AML-193 (cell line): ENCODE results near the gene LYZ.
"Not testable (repeated sequence)": the region's sequence is repeated elsewhere in the genome, so short reads cannot be mapped to it uniquely, and the experiment has no call there.

Experiments
- DNase-seq, 2 experiments: peaks; one replicate each; lab custom pipeline; 2025; lab: John Stamatoyannopoulos, UW

Gene LYZ

DNA sequence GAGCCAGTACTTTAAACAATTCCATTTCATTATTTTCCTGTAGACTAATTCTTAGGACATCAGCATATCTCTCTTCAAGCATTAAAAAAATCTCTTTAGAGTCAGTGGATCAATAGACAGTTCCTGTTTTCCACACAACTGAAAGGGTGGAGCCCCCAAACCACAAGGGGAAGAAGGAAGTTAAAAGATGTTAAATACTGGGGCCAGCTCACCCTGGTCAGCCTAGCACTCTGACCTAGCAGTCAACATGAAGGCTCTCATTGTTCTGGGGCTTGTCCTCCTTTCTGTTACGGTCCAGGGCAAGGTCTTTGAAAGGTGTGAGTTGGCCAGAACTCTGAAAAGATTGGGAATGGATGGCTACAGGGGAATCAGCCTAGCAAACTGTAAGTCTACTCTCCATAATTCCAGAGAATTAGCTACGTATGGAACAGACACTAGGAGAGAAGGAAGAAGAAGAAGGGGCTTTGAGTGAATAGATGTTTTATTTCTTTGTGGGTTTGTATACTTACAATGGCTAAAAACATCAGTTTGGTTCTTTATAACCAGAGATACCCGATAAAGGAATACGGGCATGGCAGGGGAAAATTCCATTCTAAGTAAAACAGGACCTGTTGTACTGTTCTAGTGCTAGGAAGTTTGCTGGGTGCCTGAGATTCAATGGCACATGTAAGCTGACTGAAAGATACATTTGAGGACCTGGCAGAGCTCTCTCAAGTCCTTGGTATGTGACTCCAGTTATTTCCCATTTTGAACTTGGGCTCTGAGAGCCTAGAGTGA lies at the start of gene LYZ:
Gene LYZ, plus strand, starts transcription at position 220 of the 777 bp plus-strand sequence. Its CDS starts 28 bp downstream, at position 248.
- DNase-seq = peak; percentile 89 to 92

DNA sequence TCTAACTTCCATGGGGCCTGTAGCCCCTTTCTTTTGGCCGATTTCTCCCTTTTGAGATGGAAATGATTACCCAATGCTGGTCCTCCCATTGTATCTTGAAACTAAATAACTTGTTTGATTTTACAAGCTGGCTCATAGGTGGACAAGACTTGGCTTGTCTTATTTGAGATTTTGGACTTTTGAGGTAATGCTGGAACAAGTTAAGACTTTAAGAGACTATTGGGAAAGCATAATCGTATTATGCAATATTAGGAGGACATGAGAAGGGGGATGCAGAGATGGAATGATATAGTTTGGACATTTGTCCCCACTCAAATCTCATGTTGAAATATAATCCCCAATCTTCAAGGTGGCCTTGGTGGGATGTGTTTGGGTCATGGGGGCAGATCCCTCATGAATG lies 49.2 kb upstream of the LYZ start:
- DNase-seq = no peak

DNA sequence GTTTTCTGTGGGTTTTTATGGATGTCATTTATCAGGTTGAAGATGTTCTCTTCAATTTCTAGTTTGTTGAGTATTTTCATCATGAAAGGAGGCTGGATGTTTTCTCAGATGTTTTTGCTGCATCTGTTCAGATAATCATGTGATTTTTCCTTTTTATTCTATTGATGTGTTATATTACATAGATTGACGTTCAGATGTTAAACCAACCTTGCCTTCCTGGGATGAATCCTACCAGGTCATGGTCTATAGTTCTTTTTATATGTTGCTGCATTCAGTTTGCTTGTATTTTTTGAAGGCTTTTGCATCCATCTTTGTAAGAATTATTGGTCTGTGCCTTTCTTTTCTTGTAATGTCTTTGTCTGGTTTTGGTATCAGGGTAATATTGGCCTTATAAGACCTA lies 43.9 kb upstream of the LYZ start:
- no peak for DNase-seq

DNA sequence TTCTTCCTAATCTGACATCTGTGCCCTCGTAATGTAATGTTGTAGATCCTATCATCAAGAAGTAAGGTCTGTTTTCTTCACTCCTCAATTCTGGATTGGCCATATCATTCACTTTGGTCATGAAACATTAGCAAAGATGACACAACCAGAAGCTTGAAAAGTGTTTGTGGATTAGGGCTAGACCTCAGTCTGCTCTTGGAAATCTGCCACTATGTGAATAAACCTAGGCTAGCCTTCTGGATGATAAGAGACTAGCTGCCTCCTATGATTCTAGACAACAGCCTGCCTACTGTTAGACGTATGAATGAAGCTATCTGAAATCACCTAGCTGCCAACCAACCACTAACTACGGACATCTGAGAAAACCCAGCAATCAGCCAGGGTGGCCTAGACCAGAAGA lies 38.7 kb upstream of the LYZ start:
- DNase-seq = no peak

DNA sequence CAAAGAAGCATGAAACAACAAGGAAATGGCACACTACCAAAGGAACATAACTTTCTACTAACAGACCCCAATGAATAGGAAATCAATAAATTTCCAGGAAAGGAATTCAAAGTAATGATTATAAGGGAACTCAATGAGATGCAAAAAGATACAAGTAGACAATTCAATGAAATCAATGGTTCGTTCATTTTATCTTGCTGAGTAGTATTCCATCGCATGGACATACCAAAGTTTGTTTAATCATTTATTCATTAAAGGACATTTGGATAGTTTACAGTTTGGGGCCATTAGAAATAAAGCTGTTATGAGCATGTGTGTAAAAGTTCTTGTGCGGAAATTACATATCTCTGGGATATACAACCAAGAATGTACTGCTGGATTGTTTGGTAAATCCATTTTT lies 35.0 kb upstream of the LYZ start:
- no peak for DNase-seq

DNA sequence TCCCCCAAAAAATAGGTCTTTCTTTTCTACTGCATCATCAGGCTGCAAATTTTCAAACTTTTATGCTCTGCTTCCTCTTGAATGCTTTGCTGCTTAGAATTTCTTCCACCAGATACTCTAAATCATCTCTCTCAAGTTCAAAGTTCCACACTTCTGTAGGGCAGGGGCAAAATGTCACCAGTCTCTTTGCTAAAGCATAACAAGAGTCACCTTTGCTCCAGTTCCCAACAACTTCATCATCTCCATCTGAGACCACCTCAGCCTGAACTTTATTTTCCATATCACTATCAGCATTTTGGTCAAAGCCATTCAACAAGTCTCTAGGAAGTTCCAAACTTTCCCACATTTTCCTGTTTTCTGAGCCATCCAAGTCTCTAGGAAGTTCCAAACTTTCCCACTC lies 31.4 kb upstream of the LYZ start:
- not testable (repeated sequence) for DNase-seq

DNA sequence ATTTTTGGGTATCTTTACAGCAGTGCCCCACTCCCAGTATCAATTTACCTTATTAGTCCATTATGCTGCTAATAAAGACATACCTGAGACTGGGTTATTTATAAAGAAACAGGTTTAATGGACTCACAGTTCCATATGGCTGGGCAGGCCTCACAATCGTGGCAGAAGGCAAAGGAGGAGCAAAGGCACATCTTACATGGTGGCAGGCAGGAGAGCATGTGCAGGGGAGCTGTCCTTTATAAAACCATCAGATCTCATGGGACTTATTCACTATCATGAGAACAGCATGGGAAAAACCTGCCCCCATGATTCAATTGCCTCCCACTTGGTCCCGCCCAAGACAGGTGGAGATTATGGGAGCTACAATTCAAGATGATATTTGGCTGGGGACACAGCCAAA lies 30.9 kb upstream of the LYZ start:
- DNase-seq = not testable (repeated sequence)

DNA sequence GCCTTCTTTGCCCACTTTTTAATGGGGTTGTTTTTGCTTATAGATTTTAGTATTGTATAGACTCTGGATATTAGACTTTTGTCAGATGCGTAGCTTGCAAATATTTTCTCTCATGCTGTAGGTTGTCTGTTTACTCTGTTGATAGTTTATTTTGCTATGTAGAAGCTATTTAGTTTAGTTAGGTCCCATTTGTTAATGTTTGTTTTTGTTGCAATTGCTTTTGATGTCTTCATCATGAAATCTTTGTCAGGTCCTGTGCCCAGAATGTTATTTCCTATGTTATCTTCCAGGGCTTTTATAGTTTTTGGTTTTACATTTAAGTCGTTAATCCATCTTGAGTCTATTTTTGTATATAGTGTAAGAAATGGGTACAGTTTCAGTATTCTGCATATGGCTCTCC lies 30.0 kb upstream of the LYZ start:
- DNase-seq = no peak

DNA sequence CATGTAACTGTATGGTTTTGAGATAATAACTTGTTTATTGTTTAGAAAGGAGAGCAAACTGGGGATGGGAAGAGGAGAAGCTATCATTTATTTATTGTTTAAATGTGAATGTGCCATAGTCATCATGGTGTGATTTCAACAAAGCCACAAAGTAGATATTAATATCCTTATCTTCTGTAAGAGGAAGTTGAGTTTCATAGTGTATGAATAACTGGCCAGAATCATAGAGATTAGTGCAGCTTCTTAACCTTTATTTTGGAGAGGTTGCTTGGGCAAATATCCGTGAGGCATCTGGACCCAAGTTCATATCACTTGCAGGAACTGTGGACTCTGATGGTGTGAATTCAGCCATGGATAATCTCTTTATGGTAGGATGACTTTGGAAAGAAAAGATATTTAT lies 26.8 kb upstream of the LYZ start:
- DNase-seq = peak in 1 of 2 experiments; percentile 43

DNA sequence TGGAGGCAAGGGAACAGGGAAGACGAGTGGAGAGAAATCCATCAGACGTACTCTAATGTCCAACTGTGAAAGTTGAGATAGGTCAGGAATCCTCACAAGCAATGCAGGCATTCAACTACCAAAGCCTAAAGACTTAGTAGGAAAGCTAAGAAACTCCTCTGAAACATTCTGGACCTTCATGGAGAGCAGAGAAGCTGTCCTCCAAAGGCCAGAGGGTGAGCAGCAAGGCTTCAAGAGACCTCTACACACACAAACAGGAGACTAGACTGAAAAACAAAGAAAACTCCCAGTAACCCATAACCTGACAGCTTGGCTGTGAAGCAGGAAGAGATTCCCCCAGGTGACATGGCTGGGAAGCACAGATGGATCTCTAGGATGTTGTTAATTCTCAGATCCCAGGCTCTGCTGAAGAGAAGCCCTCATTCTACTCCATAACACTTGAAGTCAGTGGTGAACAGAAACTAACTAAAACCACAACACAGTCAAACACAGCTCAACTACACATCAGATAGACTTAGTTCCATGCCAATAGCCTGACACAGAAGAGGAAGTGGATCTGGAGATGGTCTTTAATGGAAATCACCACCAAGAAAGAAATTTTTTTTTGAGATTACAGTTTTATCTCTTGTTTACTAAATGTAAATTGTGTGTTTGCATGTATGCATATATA lies 23.2 kb upstream of the LYZ start:
- DNase-seq = no peak

DNA sequence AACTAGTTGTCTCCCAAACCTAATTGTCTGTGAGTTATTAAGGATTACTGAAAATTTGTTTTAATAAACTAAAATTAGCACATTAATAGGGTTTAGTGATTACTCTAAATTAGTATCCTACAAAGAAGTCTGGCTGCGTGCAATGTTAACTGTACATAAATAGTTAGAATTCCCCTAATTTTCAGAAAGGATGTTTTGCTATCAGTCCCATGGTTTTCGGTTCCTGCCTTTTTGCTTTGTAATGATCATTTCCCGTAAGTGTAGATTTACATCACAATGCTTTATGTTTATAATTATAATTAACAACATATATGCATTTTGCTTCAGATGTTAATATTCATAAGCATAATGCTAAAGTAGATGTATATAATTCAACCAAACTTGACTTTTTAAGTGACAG lies 19.8 kb upstream of the LYZ start:
- no peak for DNase-seq

DNA sequence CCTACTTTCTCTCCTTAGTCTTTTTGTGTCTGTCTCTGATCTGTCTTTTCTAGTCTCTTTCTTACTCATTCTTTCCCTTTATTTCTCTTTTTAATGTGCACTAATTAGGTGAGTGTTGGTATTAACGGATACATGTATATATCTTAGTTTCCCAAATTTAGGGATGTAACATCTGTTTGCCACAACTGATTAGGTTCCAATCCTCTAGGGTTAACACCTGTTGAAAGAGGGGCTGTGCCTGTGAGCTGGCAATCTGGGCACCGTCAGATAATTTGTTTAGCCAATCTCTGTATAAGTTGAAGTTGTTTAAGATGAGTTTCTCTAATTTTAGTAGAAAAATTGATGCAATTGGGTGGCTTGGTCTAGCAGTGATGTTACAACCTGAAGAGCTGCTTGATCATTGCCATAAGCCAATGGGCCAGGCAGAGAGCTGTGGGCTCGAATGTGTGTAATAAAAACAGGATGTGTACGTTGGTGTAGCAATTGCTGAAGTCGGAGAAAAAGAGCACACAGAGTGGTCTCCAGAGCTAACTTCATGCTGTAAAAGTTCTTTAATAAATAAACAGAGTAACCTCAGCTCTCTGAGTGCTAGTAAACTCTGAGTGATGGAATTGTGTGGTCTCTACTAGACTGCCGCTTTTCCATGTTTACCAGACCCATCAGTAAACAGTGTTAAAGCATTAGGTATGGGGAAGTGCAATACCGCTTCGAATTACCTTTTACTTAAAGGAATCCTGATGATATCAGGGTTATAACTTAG lies 18.3 kb upstream of the LYZ start:
- DNase-seq = peak; percentile 58 to 63

DNA sequence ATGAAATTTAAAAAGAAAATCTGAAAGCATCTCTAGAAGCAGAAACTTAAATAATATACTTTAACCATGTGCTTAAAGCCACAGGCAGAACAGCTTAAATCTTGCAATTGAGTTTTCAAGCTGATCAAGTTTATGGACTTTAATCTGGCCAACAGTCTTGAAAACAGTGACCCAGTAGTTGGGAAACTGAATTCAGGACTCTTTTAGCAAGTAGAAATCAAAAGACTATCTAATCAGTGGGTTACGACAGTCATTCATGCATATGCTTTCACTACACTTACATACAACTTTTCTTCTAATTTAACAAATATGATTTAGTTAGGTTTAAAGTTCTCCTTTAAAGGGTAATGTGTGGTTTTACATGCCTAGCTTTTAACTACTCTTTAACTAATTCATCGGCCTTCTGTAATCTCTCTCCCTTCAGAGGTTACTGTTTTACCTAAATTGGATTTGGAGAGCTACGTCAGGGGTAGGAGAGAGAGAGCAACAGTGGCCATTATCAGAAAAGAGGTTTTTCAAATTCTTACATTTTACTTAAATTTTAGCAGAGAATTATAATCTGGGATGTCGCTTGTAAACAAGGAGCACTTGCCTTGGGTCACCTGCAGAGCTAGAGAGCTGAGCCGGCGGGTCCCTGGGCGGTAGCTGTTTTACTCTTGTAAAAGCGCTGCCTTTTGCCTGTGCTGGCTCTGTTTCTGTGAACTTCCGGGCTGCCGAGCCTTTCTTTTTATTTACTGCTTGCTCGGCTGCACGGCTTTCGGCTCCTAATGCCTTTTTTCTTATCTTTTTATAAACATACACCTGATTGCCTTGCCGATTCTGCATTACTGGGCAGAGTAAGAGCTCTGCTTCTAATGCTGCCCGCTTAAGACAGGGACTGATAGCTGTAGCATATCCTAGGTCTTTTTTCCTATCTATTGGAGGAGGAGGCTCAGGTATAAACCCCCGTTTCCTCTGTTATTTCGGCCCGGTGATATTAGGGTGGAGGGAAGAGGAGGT lies 17.4 kb upstream of the LYZ start:
- peak; percentile 20 to 27 for DNase-seq

DNA sequence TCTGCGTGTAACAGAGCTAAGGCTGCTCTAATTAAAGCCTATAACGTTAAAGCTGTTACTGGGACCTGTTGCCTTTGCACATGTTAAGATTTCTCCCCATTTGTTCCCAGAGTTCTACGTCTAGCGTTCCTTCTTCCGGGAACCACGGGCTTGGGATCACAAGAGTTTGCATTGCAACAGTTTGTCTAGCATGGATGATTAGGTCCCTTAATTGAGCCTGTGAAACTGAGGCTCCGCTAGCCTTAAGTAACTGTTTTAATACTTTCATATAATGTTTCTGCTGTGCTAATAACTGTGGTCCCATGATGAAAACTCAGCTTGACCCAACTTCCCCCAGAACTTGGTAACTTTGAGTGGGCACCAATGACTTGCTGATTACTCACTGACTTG lies 16.7 kb upstream of the LYZ start:
- DNase-seq = no peak

DNA sequence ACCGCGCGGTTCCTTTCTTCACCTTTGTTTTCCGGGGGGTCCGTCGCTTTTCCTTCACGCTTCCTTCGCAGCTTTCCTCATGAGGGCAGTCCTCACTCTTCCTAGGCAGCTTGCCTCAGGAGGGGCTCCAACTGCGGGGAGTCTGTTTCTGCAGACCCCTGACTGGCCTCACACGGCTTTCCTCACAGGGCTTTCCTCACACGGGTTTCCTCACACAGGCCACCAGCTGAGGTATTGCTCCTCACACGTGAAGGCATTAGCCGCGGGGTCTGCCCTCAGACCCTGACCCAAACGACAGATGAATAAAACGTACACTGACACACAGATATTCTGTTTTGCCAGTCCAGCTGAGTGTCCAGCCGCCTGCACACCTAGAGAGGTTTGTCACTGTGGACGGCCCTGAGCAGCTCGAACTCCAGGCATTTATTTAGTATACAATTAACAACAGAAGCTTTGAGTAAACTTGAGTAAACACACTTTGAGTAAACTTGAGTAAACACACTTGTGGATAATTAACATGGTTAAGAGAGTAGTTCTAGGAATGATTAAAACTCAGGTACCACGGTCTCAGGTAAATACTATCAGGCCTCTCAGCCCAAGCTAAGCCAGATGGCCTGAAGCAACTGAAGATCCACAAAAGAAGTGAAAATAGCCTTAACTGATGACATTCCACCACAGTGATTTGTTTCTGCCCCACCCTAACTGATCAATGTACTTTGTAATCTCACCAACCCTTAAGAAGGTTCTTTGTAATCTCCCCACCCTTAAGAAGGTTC lies 16.1 kb upstream of the LYZ start:
- no peak for DNase-seq

DNA sequence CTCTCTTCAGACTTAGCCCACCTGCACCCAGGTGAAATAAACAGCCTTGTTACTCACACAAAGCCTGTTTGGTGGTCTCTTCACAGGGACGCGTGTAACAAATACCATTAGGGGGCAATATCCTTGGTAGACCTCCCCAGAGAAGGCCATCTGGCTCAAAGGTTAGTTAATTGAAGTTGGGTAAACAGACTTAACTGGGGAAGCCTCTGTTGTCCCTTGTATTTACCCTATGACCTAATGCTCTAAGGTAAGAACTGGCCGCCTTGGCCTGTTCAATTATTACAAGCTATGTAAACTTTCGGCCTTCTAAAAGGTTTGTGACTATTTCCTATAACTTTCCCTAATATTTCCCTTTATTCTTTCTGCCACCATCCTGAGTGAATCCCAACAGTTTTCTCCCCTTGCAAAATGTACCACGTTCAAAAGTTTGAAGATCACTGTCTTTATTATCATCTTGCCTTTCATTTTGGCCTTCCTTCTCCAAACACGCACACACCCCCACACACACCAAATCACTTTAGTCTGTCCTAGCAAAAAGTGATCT lies 15.3 kb upstream of the LYZ start:
- no peak for DNase-seq

DNA sequence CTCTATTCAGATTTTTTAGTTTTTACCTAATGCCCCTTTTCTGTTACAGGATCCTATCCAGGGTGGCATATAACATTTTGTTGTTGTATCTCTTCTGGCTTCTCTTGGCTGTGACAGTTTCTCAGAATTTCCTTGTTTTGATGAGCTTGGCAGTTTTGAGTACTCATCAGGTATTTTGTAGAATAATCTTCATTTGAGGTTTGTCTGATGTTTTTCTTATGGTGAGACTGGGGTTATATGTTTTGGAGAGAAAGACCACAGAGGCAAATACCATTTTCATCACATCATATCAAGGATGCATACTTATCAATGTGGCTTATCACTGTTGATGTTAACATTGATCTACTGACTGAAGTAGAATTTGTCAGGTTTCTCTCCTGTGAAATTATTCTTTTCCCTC lies 14.0 kb upstream of the LYZ start:
- DNase-seq = no peak

DNA sequence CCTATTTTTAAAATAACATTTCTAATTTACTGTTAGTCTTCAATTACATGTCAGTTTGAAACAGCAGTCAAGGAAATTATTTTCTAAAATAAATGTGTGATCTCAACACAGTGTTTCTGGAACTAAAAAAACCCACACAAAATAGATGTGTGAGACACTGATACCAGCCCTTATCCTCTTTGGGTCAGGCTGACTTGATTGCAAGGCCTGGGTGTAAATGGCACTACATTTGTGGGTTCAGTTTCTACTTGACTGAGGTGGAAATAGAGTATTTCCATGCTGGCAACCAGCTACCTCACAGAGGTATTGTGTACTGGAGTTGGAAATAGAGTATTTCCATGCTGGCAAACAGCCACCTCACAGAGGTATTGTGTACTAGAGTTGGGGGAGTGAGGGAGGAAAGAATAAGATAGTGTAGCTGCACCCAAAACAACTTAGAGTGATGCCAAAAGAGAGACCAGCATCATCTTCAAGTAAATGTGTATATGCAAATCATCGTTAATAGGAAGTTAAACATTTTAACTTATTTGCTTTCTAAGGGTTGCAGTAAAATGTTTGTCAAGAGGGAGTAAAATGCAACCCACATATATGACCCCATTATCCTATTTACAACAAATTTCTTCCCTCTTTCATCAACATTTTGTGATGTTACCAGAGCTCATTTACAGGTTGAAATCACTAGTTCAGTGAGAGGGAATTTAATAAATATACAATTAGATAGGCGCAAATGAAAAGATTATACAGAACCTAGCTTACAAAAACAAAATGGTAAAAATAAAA lies 10.7 kb upstream of the LYZ start:
- peak in 1 of 2 experiments; percentile 19 for DNase-seq

DNA sequence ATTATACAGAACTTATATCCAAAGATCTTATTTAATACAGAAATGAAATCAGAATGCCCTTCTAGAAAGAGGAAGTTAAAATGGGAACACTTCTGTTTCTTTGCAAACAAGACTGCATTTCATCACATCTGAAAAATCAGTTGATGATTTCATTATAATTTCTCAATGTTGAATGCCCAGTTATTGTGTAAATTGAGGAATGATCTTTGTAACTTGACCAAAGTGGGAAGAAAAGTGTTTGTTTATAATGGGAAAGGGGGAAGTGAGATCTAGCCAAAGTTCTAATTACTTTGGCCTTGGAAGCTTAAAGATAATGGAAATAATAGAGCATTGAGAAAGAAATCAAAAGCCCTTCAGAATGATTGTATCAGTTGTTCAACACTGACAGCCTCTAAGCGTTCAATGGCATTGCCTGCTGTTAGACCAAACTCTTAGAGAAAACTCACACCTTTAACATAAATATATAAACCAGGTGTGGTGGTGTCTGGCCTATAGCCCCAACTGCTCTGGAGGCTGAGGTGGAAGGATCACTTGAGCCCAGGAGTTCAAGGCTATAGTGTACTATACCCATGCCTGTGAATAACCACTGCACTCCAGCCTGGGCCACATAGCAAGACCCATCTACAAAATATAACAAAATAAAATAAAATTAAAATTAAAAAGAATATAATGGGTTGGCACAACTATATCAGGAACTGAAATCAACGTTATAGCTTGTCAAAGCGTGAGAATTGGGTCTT lies 9.9 kb upstream of the LYZ start:
- DNase-seq = peak; percentile 81 to 82
